H9 (cell line): ENCODE data around the gene TEF. TPM values are rescaled to one million over a fixed set of nuclear protein-coding genes. Genes with fewer than 3 reads are reported as not detected.

Experiments
- DNase-seq: peaks from one replicate; pipeline ENCODE4 v3.0.0-alpha.2; 2017
- H2AFZ ChIP-seq: one replicate; pipeline ENCODE4 v1.6.1; 2013; ENCODE audit warnings: mild to moderate bottlenecking, low read length, control low read depth, moderate library complexity
- H2AK5ac ChIP-seq: 2 replicates; pipeline ENCODE4 v1.6.1; 2013; ENCODE audit warnings: low read length, control low read depth, mixed read lengths; ENCODE audit not compliant: insufficient read length
- H2BK120ac ChIP-seq: one replicate; pipeline ENCODE4 v1.6.1; 2013; ENCODE audit warnings: low read depth, mild to moderate bottlenecking, low read length, control low read depth, inconsistent platforms; ENCODE audit not compliant: poor library complexity, severe bottlenecking
- H2BK12ac ChIP-seq: 2 replicates; pipeline ENCODE4 v1.6.1; 2013; ENCODE audit warnings: low read length, control low read depth, mixed read lengths, low read depth; ENCODE audit not compliant: insufficient read length
- H2BK15ac ChIP-seq: 2 replicates; pipeline ENCODE4 v1.6.1; 2013; ENCODE audit warnings: low read depth, low read length, control low read depth
- H2BK20ac ChIP-seq: one replicate; pipeline ENCODE4 v1.6.1; 2013; ENCODE audit warnings: low read depth, mild to moderate bottlenecking, low read length, control low read depth, inconsistent platforms; ENCODE audit not compliant: poor library complexity, severe bottlenecking
- H2BK5ac ChIP-seq: 2 replicates; pipeline ENCODE4 v1.6.1; 2013; ENCODE audit warnings: low read length, control low read depth, mixed read lengths; ENCODE audit not compliant: insufficient read length
- H3K14ac ChIP-seq: 2 replicates; pipeline ENCODE4 v1.6.1; 2013; ENCODE audit warnings: low read length, control low read depth; ENCODE audit not compliant: insufficient read depth
- H3K18ac ChIP-seq: 2 replicates; pipeline ENCODE4 v1.6.1; 2013; ENCODE audit warnings: low read depth, mild to moderate bottlenecking, mixed read lengths, low read length, control low read depth; ENCODE audit not compliant: insufficient read length
- H3K23ac ChIP-seq: 2 replicates; pipeline ENCODE4 v1.6.1; 2013; ENCODE audit warnings: low read length, control low read depth, mixed read lengths, low read depth; ENCODE audit not compliant: insufficient read length
- H3K23me2 ChIP-seq: 2 replicates; pipeline ENCODE4 v1.6.1; 2013; ENCODE audit warnings: low read depth, mild to moderate bottlenecking, mixed read lengths, low read length, control low read depth; ENCODE audit not compliant: insufficient read length, poor library complexity, severe bottlenecking
- H3K27ac ChIP-seq: 2 replicates; pipeline ENCODE4 v1.5.1; 2013; ENCODE audit warnings: low read length, control low read depth, mixed read lengths, low read depth; ENCODE audit not compliant: insufficient read length
- H3K27me3 ChIP-seq: 2 replicates; pipeline ENCODE4 v1.6.1; 2013; ENCODE audit warnings: low read length, control low read depth, inconsistent platforms; ENCODE audit not compliant: insufficient read depth
- H3K4ac ChIP-seq: 2 replicates; pipeline ENCODE4 v1.6.1; 2013; ENCODE audit warnings: low read depth, mild to moderate bottlenecking, control low read depth, inconsistent platforms, low read length, moderate library complexity
- H3K4me1 ChIP-seq: 2 replicates; pipeline ENCODE4 v1.6.1; 2013; ENCODE audit warnings: low read length, control low read depth, inconsistent platforms; ENCODE audit not compliant: insufficient read depth
- H3K4me2 ChIP-seq: 2 replicates; pipeline ENCODE4 v1.6.1; 2013; ENCODE audit warnings: low read length, control low read depth, mixed read lengths; ENCODE audit not compliant: insufficient read length, insufficient read depth
- H3K56ac ChIP-seq: 2 replicates; pipeline ENCODE4 v1.6.1; 2013; ENCODE audit warnings: low read depth, mild to moderate bottlenecking, mixed read lengths, low read length, control low read depth; ENCODE audit not compliant: insufficient read length
- H3K79me1 ChIP-seq: 2 replicates; pipeline ENCODE4 v1.6.1; 2013; ENCODE audit warnings: low read depth, mild to moderate bottlenecking, moderate library complexity, low read length, control low read depth, inconsistent platforms; ENCODE audit not compliant: insufficient read depth, poor library complexity, severe bottlenecking
- H3K79me2 ChIP-seq: 2 replicates; pipeline ENCODE4 v1.6.1; 2013; ENCODE audit warnings: low read length, control low read depth, inconsistent platforms; ENCODE audit not compliant: insufficient read depth
- H3K9ac ChIP-seq: 2 replicates; pipeline ENCODE4 v1.6.1; 2013; ENCODE audit warnings: low read length, control low read depth, mixed read lengths; ENCODE audit not compliant: insufficient read length; ENCODE audit errors: extremely low read depth
- H3K9me3 ChIP-seq: one replicate; pipeline ENCODE4 v1.6.1; 2013; ENCODE audit warnings: low read depth, low read length, inconsistent platforms; ENCODE audit not compliant: control insufficient read depth
- H3T11ph ChIP-seq: one replicate; pipeline ENCODE4 v1.6.1; 2013; ENCODE audit warnings: mild to moderate bottlenecking, low read length, control low read depth, inconsistent platforms
- H4K20me1 ChIP-seq: one replicate; pipeline ENCODE4 v1.6.1; 2013; ENCODE audit not compliant: control insufficient read depth, insufficient read length, insufficient read depth
- H4K5ac ChIP-seq: 2 replicates; pipeline ENCODE4 v1.6.1; 2013; ENCODE audit warnings: low read depth, mild to moderate bottlenecking, mixed read lengths, low read length, control low read depth; ENCODE audit not compliant: insufficient read length
- H4K8ac ChIP-seq: replicated peaks from 2 replicates; pipeline ENCODE4 v1.6.1; 2013; ENCODE audit warnings: low read length, control low read depth, mixed read lengths, low read depth; ENCODE audit not compliant: insufficient read length
- H4K91ac ChIP-seq: 2 replicates; pipeline ENCODE4 v1.6.1; 2013; ENCODE audit warnings: low read depth, mild to moderate bottlenecking, moderate library complexity, mixed read lengths, low read length, control low read depth; ENCODE audit not compliant: insufficient read length
- H3K27ac Mint-ChIP-seq, 3 experiments: 2 replicates in 2 of 3; 3 replicates in 1 of 3; pipeline ENCODE4 v1.8.0; 2020 to 2021; ENCODE audit warnings: mixed read lengths in 3 of 3, mild to moderate bottlenecking in 1 of 3, moderate library complexity in 1 of 3
- H3K27me3 Mint-ChIP-seq: 2 replicates; pipeline ENCODE4 v1.8.0; 2021; ENCODE audit warnings: low read depth, mild to moderate bottlenecking, moderate library complexity, mixed read lengths
- H3K36me3 Mint-ChIP-seq, 3 experiments: 2 replicates in 2 of 3; 3 replicates in 1 of 3; pipeline ENCODE4 v1.8.0; 2020 to 2021; ENCODE audit warnings: low read depth in 3 of 3, mixed read lengths in 3 of 3; ENCODE audit not compliant: insufficient read depth in 1 of 3
- H3K4me1 Mint-ChIP-seq, 2 experiments: 2 replicates each; pipeline ENCODE4 v1.8.0; 2020; ENCODE audit warnings: mixed read lengths in 2 of 2
- H3K4me3 Mint-ChIP-seq, 2 experiments: 2 replicates in 1 of 2; 3 replicates in 1 of 2; pipeline ENCODE4 v1.8.0; 2020 to 2021; ENCODE audit warnings: mild to moderate bottlenecking in 2 of 2, mixed read lengths in 2 of 2, moderate library complexity in 1 of 2
- H3K9me3 Mint-ChIP-seq, 2 experiments: 2 replicates in 1 of 2; 3 replicates in 1 of 2; pipeline ENCODE4 v1.8.0; 2020; ENCODE audit warnings: mild to moderate bottlenecking in 2 of 2, mixed read lengths in 2 of 2, moderate library complexity in 1 of 2
- WGBS: extraction: QIAGEN DNeasy Blood & Tissue Kit; methylation state at CpG from one replicate; pipeline ENCODE4 v1.1.7; 2013; ENCODE audit warnings: missing lambda C conversion rate, low lambda C conversion rate, mixed read lengths; ENCODE audit not compliant: insufficient read length; ENCODE audit errors: extremely low coverage; 5-methylcytosine and 5-hydroxymethylcytosine counted together
- total RNA-seq: library from RNA; stranded (reverse); gene quantifications from 2 replicates; pipeline ENCODE4 v1.2.1, GENCODE V29; 2021
- TF ChIP-seq, protein P1 (sequence below): fragments of 200-600 bp; sonication (generic); conservative IDR thresholded peaks from 3 replicates; pipeline ENCODE4 v1.8.0; 2021; ENCODE audit warnings: antibody characterized with exemption, mild to moderate bottlenecking

TEF gene
- total RNA-seq, 1 experiment from 2014 or later, result 17.9 TPM

DNA sequence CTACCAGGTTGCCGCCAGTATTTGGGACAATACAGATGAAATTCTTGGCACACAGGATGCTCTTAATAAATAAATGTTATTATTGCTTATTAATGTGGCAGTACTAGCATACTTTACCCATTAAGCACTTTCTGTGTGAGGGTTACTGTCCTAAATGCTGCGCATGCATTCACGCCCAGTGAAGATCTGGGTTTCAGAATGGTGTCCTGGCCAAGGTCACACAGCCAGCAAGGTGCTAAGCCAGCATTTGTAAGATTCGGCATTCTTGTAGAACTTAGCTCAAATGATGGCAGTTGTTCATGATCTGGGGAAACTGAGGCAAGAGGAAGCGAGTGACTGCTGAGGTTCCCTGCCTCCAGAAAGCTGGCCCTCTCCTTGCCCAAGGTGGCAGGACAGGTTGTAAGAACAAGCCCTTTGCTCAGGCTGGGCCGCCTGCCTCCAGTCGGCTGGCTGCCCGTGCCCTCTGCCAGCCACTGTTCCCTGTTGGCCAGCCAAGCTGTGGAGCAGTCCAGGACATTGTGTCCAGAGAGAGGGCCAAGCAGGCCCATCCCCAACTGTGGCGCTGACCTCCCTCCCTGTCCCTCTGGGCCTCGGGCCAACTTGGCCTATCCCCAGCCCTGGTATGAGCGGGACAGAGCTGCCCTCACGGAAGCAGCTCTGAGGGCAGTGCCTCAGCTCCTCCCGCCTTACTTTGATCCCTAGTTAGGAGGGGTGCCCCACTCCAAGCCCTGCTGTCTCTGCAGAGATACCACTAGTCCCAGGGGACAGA is 36.1 kb downstream of the TEF start:
- Histone ChIP-seq H3K9ac (no peak overlapping the region), H2AFZ (no peak overlapping the region), H2BK15ac (no peak overlapping the region), H3K23me2 (peaks cover 6% of the 10 kb centered on the region), H3K79me2 (no peaks in the 10 kb centered on the region), H3K27me3 (no peaks in the 10 kb centered on the region), H3K79me1 (no peaks in the 10 kb centered on the region), H3K9me3 (no peaks in the 10 kb centered on the region), H3K18ac (no peak overlapping the region), H2BK5ac (no peak overlapping the region), H3T11ph (no peak overlapping the region), H3K27ac (no peak overlapping the region), H3K4me2 (no peak overlapping the region), H2AK5ac (no peak overlapping the region), H2BK120ac (no peak overlapping the region), H3K4me1 (no peaks in the 10 kb centered on the region; the same call in 1 of the 2 replicates), H4K91ac (no peak overlapping the region), H3K56ac (no peak overlapping the region), H2BK20ac (no peak overlapping the region), H4K8ac (no peak overlapping the region), H4K5ac (no peak overlapping the region), H4K20me1 (no peaks in the 10 kb centered on the region), H2BK12ac (no peak overlapping the region), H3K23ac (no peak overlapping the region), H3K14ac (no peak overlapping the region), H3K4ac (no peak overlapping the region)
- Mint-ChIP-seq H3K36me3 (peaks cover 0 to 3% (median 0%) of the 10 kb centered on the region in 3 experiments; a peak in 1 of 7 replicates), H3K4me3 (no peak overlapping the region), H3K27me3 (no peaks in the 10 kb centered on the region), H3K27ac (no peak overlapping the region), H3K9me3 (no peaks in the 10 kb centered on the region), H3K4me1 (peaks cover 9 to 10% of the 10 kb centered on the region in 2 experiments)
- no peak for DNase-seq
- WGBS, result no CpG with 5 or more reads among the region's 13 CpGs
- TF ChIP-seq, protein P1, sequence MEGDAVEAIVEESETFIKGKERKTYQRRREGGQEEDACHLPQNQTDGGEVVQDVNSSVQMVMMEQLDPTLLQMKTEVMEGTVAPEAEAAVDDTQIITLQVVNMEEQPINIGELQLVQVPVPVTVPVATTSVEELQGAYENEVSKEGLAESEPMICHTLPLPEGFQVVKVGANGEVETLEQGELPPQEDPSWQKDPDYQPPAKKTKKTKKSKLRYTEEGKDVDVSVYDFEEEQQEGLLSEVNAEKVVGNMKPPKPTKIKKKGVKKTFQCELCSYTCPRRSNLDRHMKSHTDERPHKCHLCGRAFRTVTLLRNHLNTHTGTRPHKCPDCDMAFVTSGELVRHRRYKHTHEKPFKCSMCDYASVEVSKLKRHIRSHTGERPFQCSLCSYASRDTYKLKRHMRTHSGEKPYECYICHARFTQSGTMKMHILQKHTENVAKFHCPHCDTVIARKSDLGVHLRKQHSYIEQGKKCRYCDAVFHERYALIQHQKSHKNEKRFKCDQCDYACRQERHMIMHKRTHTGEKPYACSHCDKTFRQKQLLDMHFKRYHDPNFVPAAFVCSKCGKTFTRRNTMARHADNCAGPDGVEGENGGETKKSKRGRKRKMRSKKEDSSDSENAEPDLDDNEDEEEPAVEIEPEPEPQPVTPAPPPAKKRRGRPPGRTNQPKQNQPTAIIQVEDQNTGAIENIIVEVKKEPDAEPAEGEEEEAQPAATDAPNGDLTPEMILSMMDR, result no peak
